Neuronal stem cell (in vitro differentiated cells): ENCODE results near the gene RFX4.

Source experiments
- DNase-seq: peaks from one replicate; pipeline ENCODE4 v3.0.0-alpha.2; 2013; ENCODE audit warnings: low spot score
- H2AFZ ChIP-seq: one replicate; pipeline ENCODE4 v1.6.1; 2013; ENCODE audit warnings: mild to moderate bottlenecking, low read length, inconsistent platforms
- H2AK5ac ChIP-seq: 2 replicates; pipeline ENCODE4 v1.6.1; 2013; ENCODE audit warnings: low read depth, mild to moderate bottlenecking, inconsistent platforms, low read length, moderate library complexity, mixed read lengths
- H2BK120ac ChIP-seq: 2 replicates; pipeline ENCODE4 v1.6.1; 2013; ENCODE audit warnings: low read depth, mild to moderate bottlenecking, inconsistent platforms, low read length, moderate library complexity, mixed read lengths
- H2BK12ac ChIP-seq: one replicate; pipeline ENCODE4 v1.6.1; 2013; ENCODE audit warnings: low read length, inconsistent platforms
- H2BK15ac ChIP-seq: 2 replicates; pipeline ENCODE4 v1.6.1; 2013; ENCODE audit warnings: mild to moderate bottlenecking, low read length, inconsistent platforms, mixed read lengths
- H2BK5ac ChIP-seq: one replicate; pipeline ENCODE4 v1.6.1; 2013; ENCODE audit warnings: inconsistent platforms, mild to moderate bottlenecking, low read length, moderate library complexity
- H3K14ac ChIP-seq: one replicate; pipeline ENCODE4 v1.6.1; 2013; ENCODE audit warnings: low read length, inconsistent platforms
- H3K18ac ChIP-seq: 2 replicates; pipeline ENCODE4 v1.6.1; 2013; ENCODE audit warnings: low read length, inconsistent platforms
- H3K23ac ChIP-seq: 2 replicates; pipeline ENCODE4 v1.6.1; 2013; ENCODE audit warnings: low read depth, mild to moderate bottlenecking, mixed read lengths, low read length, inconsistent platforms; ENCODE audit not compliant: poor library complexity
- H3K27ac ChIP-seq: replicated peaks from 3 replicates; pipeline ENCODE4 v1.5.1; 2013; ENCODE audit warnings: low read length, inconsistent platforms
- H3K27me3 ChIP-seq, 3 experiments: 2 replicates each; pipeline ENCODE4 v1.6.1; 2013; ENCODE audit warnings: low read length in 3 of 3, mild to moderate bottlenecking in 2 of 3, inconsistent platforms in 1 of 3, low read depth in 1 of 3, mixed read lengths in 1 of 3, moderate library complexity in 1 of 3; ENCODE audit not compliant: control insufficient read depth in 3 of 3, insufficient read depth in 3 of 3
- H3K36me3 ChIP-seq, 2 donors: replicated peaks in 1 of 2; 2 replicates each; pipeline ENCODE4 v1.6.1; 2013; ENCODE audit warnings: low read length in 2 of 2; ENCODE audit not compliant: control insufficient read depth in 2 of 2, insufficient read depth in 2 of 2
- H3K4ac ChIP-seq: 2 replicates; pipeline ENCODE4 v1.6.1; 2013; ENCODE audit warnings: inconsistent platforms, mild to moderate bottlenecking, low read length, moderate library complexity
- H3K4me1 ChIP-seq, 2 donors: 1 replicate in 1 of 2; 2 replicates in 1 of 2; pipeline ENCODE4 v1.6.1; 2013; ENCODE audit warnings: low read length in 2 of 2, low read depth in 1 of 2; ENCODE audit not compliant: control insufficient read depth in 2 of 2, insufficient read depth in 1 of 2
- H3K4me2 ChIP-seq: one replicate; pipeline ENCODE4 v1.6.1; 2013; ENCODE audit warnings: mild to moderate bottlenecking, low read length, inconsistent platforms; ENCODE audit not compliant: insufficient read depth, poor library complexity, severe bottlenecking
- H3K4me3 ChIP-seq, 2 donors: 2 replicates each; pipeline ENCODE4 v1.5.1; 2013; ENCODE audit warnings: low read length in 2 of 2, mild to moderate bottlenecking in 2 of 2, inconsistent platforms in 1 of 2, moderate library complexity in 1 of 2
- H3K79me1 ChIP-seq: one replicate; pipeline ENCODE4 v1.6.1; 2013; ENCODE audit warnings: low read depth, mild to moderate bottlenecking, inconsistent platforms, low read length, moderate library complexity
- H3K9ac ChIP-seq: one replicate; pipeline ENCODE4 v1.6.1; 2013; ENCODE audit warnings: mild to moderate bottlenecking, low read depth, low read length, inconsistent platforms; ENCODE audit not compliant: poor library complexity
- H3K9me3 ChIP-seq, 2 donors: replicated peaks in 1 of 2; 2 replicates each; pipeline versions ENCODE3 to v1.6.1; 2013; ENCODE audit warnings: low read length in 2 of 2, mild to moderate bottlenecking in 2 of 2, inconsistent platforms in 1 of 2, low read depth in 1 of 2, mixed read lengths in 1 of 2, moderate library complexity in 1 of 2; ENCODE audit not compliant: control insufficient read depth in 2 of 2, insufficient read depth in 1 of 2
- H4K8ac ChIP-seq: one replicate; pipeline ENCODE4 v1.6.1; 2013; ENCODE audit warnings: low read depth, mild to moderate bottlenecking, inconsistent platforms, low read length, moderate library complexity
- H4K91ac ChIP-seq: one replicate; pipeline ENCODE4 v1.6.1; 2013; ENCODE audit warnings: low read length, low read depth, mild to moderate bottlenecking, inconsistent platforms; ENCODE audit not compliant: poor library complexity
- WGBS, 2 donors: extraction: QIAGEN DNeasy Blood & Tissue Kit; methylation state at CpG; one replicate each; pipeline ENCODE4 v1.1.7; 2013; ENCODE audit warnings: missing lambda C conversion rate in 2 of 2, mixed read lengths in 1 of 2; ENCODE audit not compliant: insufficient read length in 2 of 2, insufficient replicate concordance in 1 of 2; ENCODE audit errors: extremely low coverage in 2 of 2; 5-methylcytosine and 5-hydroxymethylcytosine counted together

RFX4 gene

DNA sequence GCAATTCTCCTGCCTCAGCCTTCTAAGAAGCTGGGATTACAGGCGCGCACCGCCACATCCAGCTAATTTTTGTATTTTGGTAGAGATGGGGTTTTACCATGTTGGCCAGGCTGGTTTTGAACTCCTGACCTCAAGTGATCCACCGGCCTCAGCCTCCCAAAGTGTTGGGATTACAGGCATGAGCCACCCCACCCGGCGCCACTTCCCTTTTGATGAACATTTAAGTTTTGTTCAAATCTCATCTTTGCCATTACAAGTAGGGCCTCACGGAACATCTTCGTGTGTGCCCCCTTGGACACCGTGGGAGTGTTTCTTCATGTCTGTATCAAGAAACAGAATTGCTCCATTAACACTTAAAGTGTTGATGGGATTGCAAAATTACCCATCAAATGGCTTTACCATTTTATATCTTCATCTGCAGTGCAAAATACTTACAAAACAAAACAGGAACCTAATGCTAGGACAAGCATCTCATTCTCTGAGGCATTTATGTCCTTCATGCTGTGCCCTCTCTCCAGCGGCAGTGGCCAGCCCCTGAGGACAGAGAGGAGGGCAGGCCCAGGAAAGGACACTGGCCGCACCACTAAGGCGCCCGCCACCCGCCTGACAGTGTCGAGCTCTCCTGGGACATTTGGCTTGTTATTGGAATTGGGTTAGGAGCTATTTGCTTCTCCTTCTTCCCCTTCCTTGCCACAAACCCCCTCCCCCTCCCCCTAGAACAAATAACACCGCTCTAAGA is 61.7 kb downstream of the RFX4 start:
- Histone ChIP-seq H3K27ac (no peak overlapping the region), H2AK5ac (no peak overlapping the region), H3K14ac (no peak overlapping the region), H3K18ac (peak overlapping the region; percentile 42), H3K23ac (no peak overlapping the region), H3K4ac (no peak overlapping the region), H3K4me3 (no peak overlapping the region), H4K91ac (no peak overlapping the region), H3K9ac (no peak overlapping the region), H2BK5ac (no peak overlapping the region), H2BK15ac (no peak overlapping the region), H4K8ac (no peak overlapping the region), H2BK12ac (no peak overlapping the region), H3K4me2 (no peak overlapping the region), H2BK120ac (no peak overlapping the region), H3K4me1 (peaks cover 0 to 8% of the 10 kb centered on the region in 2 donors), H2AFZ (no peak overlapping the region), H3K27me3 (no peaks in the 10 kb centered on the region), H3K36me3 (peaks cover 0 to 99% of the 10 kb centered on the region in 2 donors), H3K79me1 (no peaks in the 10 kb centered on the region), H3K9me3 (peaks cover 0 to 7% of the 10 kb centered on the region in 2 donors)
- no peak for DNase-seq
- WGBS, 2 donors: no CpG with 5 or more reads among the region's 16 CpGs

- no CpG with 5 or more reads among the region's 16 CpGs for WGBS, 2 donors
- H3K4me3 ChIP-seq: no peak overlapping the region
- peaks cover 0 to 8% of the 10 kb centered on the region in 2 donors for H3K4me1 ChIP-seq
- no peak overlapping the region for H4K8ac ChIP-seq
- no peak overlapping the region for H3K23ac ChIP-seq
- no peak overlapping the region for H2BK120ac ChIP-seq
- DNase-seq: no peak
- H3K4ac ChIP-seq: no peak overlapping the region
- no peak overlapping the region for H4K91ac ChIP-seq
- no peak overlapping the region for H2AFZ ChIP-seq
- no peaks in the 10 kb centered on the region for H3K27me3 ChIP-seq
- H2BK5ac ChIP-seq: no peak overlapping the region
- H2BK12ac ChIP-seq: no peak overlapping the region
- H3K4me2 ChIP-seq: no peak overlapping the region
- H3K27ac ChIP-seq: no peak overlapping the region
- no peak overlapping the region for H2BK15ac ChIP-seq
- no peak overlapping the region for H3K14ac ChIP-seq
- H3K18ac ChIP-seq: no peak overlapping the region
- no peak overlapping the region for H3K9ac ChIP-seq
- peaks cover 0 to 7% of the 10 kb centered on the region in 2 donors for H3K9me3 ChIP-seq
- H3K79me1 ChIP-seq: no peaks in the 10 kb centered on the region
- H2AK5ac ChIP-seq: no peak overlapping the region
- peaks cover 0 to 99% of the 10 kb centered on the region in 2 donors for H3K36me3 ChIP-seq
These were observed 62.2 kb downstream of the RFX4 start for GRCh38 chr12:106645074-106645421.

- Histone ChIP-seq H2BK120ac (no peak overlapping the region), H2BK15ac (no peak overlapping the region), H3K79me1 (no peaks in the 10 kb centered on the region), H3K9me3 (peaks cover 0 to 7% of the 10 kb centered on the region in 2 donors), H3K4me3 (no peak overlapping the region), H3K4me2 (no peak overlapping the region), H3K4ac (no peak overlapping the region), H3K23ac (no peak overlapping the region), H2BK12ac (no peak overlapping the region), H3K27me3 (no peaks in the 10 kb centered on the region), H3K27ac (no peak overlapping the region), H3K36me3 (peaks cover 0 to 99% of the 10 kb centered on the region in 2 donors), H4K8ac (no peak overlapping the region), H3K4me1 (peaks cover 0 to 8% of the 10 kb centered on the region in 2 donors), H2AK5ac (no peak overlapping the region), H3K14ac (no peak overlapping the region), H2AFZ (no peak overlapping the region), H3K18ac (no peak overlapping the region), H3K9ac (no peak overlapping the region), H4K91ac (no peak overlapping the region), H2BK5ac (no peak overlapping the region)
- no CpG with 5 or more reads among the region's 6 CpGs for WGBS, 2 donors
- no peak for DNase-seq
These were observed 62.9 kb downstream of the RFX4 start for GRCh38 chr12:106645465-106646330.

DNA sequence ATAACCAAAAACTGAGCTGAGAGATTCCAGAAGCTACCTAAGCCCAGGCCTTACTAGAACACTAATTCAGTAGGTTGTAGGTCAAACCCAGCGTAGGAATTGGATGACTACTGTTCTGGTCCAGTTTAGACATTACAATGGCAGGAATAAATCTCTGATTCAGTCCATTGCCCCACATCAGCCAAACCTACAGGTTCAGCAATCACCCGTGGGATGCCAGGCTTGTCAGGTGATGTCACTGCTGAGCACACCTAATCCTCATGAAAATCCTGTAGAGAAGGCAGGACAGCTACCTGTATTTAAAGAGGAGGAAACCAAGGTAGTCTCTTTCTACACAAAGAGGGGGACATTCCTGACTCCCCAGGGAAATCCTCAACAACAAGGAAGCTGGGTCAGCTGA is 63.7 kb downstream of the RFX4 start:
- H3K14ac ChIP-seq: no peak overlapping the region
- no peak overlapping the region for H2BK5ac ChIP-seq
- no peak overlapping the region for H3K27ac ChIP-seq
- no peak overlapping the region for H4K91ac ChIP-seq
- H2BK120ac ChIP-seq: no peak overlapping the region
- H4K8ac ChIP-seq: no peak overlapping the region
- H3K9ac ChIP-seq: no peak overlapping the region
- H3K4me2 ChIP-seq: no peak overlapping the region
- no CpG with 5 or more reads among the region's 2 CpGs for WGBS, 2 donors
- no peak overlapping the region for H3K4me3 ChIP-seq
- no peak overlapping the region for H3K23ac ChIP-seq
- no peak overlapping the region for H3K4ac ChIP-seq
- no peak overlapping the region for H2AK5ac ChIP-seq
- no peak for DNase-seq
- H3K18ac ChIP-seq: no peak overlapping the region
- H2BK15ac ChIP-seq: no peak overlapping the region
- no peak overlapping the region for H2AFZ ChIP-seq
- no peak overlapping the region for H2BK12ac ChIP-seq
- H3K4me1 ChIP-seq: peaks cover 0 to 10% of the 10 kb centered on the region in 2 donors
- H3K9me3 ChIP-seq: peaks cover 0 to 7% of the 10 kb centered on the region in 2 donors
- peaks cover 0 to 99% of the 10 kb centered on the region in 2 donors for H3K36me3 ChIP-seq
- no peaks in the 10 kb centered on the region for H3K79me1 ChIP-seq
- no peaks in the 10 kb centered on the region for H3K27me3 ChIP-seq
